PC-3 (cell line): Measurements from ENCODE around the gene WDR59. TPM values are rescaled to one million over a fixed set of nuclear protein-coding genes. Genes with fewer than 3 reads are reported as not detected.

ENCODE experiments used
- ATAC-seq: fragments of 200-7000 bp; cut with Tn5 transposase; 2 replicates; pipeline ENCODE4 v1.9.1; 2020; ENCODE audit warnings: mild to moderate bottlenecking, moderate library complexity
- BruUV-seq: library from RNA; stranded (reverse); fragments of 400-500 nt; replicated peaks from 2 replicates; lab custom pipeline; 2021; lab: Mats Ljungman, UMichigan
- CTCF ChIA-PET: fragments of 300-600 bp; sonication (Branson Sonifier 250); formaldehyde crosslinking; loops from one replicate; lab custom pipeline; 2022; ENCODE audit warnings: antibody characterized with exemption; lab: Charles Lee
- POLR2A ChIA-PET: fragments of 300-600 bp; sonication (Branson Sonifier 250); formaldehyde crosslinking; loops from one replicate; lab custom pipeline; 2022; ENCODE audit warnings: antibody characterized with exemption; ENCODE audit not compliant: unreplicated experiment; lab: Charles Lee
- DNase-seq: peaks from one replicate; pipeline ENCODE4 v3.0.0-alpha.2; 2015
- H2AFZ ChIP-seq: fragments of 300-600 bp; sonication (generic); 2 replicates; pipeline ENCODE4 v1.6.0; 2016; ENCODE audit warnings: antibody characterized with exemption, low read length
- H3F3A ChIP-seq: fragments of 300-600 bp; sonication (generic); one replicate; pipeline ENCODE4 v1.6.0; 2017; ENCODE audit warnings: antibody characterized with exemption, low read length, control low read depth, mild to moderate bottlenecking; ENCODE audit not compliant: unreplicated experiment
- H3K27ac ChIP-seq: fragments of 300-600 bp; sonication (generic); 2 replicates; pipeline ENCODE4 v1.5.1; 2016; ENCODE audit warnings: mild to moderate bottlenecking, low read length
- H3K27me3 ChIP-seq: fragments of 300-600 bp; sonication (generic); 2 replicates; pipeline ENCODE4 v1.6.1; 2016; ENCODE audit warnings: low read length, mixed read lengths
- H3K36me3 ChIP-seq: fragments of 300-600 bp; sonication (generic); 2 replicates; pipeline ENCODE4 v1.6.1; 2016; ENCODE audit warnings: low read depth, mixed run types, low read length, mixed read lengths
- H3K4me1 ChIP-seq: fragments of 300-600 bp; sonication (generic); 2 replicates; pipeline ENCODE4 v1.5.1; 2016; ENCODE audit warnings: low read length; ENCODE audit not compliant: insufficient read depth
- H3K4me2 ChIP-seq: fragments of 300-600 bp; sonication (generic); 2 replicates; pipeline ENCODE4 v1.6.0; 2016; ENCODE audit warnings: low read length
- H3K4me3 ChIP-seq: fragments of 300-600 bp; sonication (generic); 2 replicates; pipeline ENCODE4 v1.5.1; 2016; ENCODE audit warnings: mild to moderate bottlenecking, low read length, mixed read lengths
- H3K79me2 ChIP-seq: fragments of 300-600 bp; sonication (generic); 2 replicates; pipeline ENCODE4 v1.6.1; 2017; ENCODE audit warnings: low read length, mixed read lengths
- H3K9ac ChIP-seq: fragments of 300-600 bp; sonication (generic); 2 replicates; pipeline ENCODE4 v1.6.0; 2016; ENCODE audit warnings: mild to moderate bottlenecking, low read length
- H3K9me2 ChIP-seq: fragments of 300-600 bp; sonication (generic); replicated peaks from 2 replicates; pipeline ENCODE4 v1.6.1; 2016; ENCODE audit warnings: mixed run types, low read length, mixed read lengths
- H3K9me3 ChIP-seq: fragments of 300-600 bp; sonication (generic); 2 replicates; pipeline ENCODE4 v1.6.1; 2016; ENCODE audit warnings: low read length, mixed read lengths
- H4K20me1 ChIP-seq: fragments of 300-600 bp; sonication (generic); 2 replicates; pipeline ENCODE4 v1.6.1; 2016; ENCODE audit warnings: low read length, mixed read lengths
- CTCF ChIP-seq: fragments of 300-600 bp; sonication (generic); conservative IDR thresholded peaks from 2 replicates; pipeline ENCODE4 v1.5.1; 2017; ENCODE audit warnings: antibody characterized with exemption, low read depth, mild to moderate bottlenecking, low read length
- EZH2 ChIP-seq: fragments of 300-600 bp; sonication (generic); IDR thresholded peaks from one replicate; pipeline ENCODE4 v1.6.1; 2017; ENCODE audit warnings: antibody characterized with exemption, mild to moderate bottlenecking, low read length; ENCODE audit not compliant: unreplicated experiment
- EZH2phosphoT487 ChIP-seq: fragments of 300-600 bp; sonication (generic); IDR thresholded peaks from 2 replicates; pipeline ENCODE4 v1.6.1; 2018; ENCODE audit warnings: mild to moderate bottlenecking, antibody characterized with exemption, low read length, borderline replicate concordance
- intact Hi-C: fragments of 100-400 bp; cut with micrococcal nuclease; formaldehyde crosslinking; loops from 2 replicates; pipeline ENCODE4 v1.9.0; 2023
- total RNA-seq: library from RNA; depleted of rRNA; stranded (reverse); fragments of >200 nt; gene quantifications from 2 replicates; pipeline ENCODE4 v1.2.3, GENCODE V29; 2014

Gene WDR59
- total RNA-seq, 1 experiment from 2014 or later, result 11.8 TPM

- H3K4me1 ChIP-seq, result no peaks in the 10 kb centered on the region
- H3K9me2 ChIP-seq, result no peaks in the 10 kb centered on the region
- no peaks in the 10 kb centered on the region for H3F3A ChIP-seq
- H3K36me3 ChIP-seq, result no peaks in the 10 kb centered on the region; the same call in none of the 2 replicates
- BruUV-seq, result no TSS peak
- no peak overlapping the region for H3K4me3 ChIP-seq
- no peaks in the 10 kb centered on the region for H4K20me1 ChIP-seq
- H3K79me2 ChIP-seq, result no peaks in the 10 kb centered on the region
- ChIA-PET POLR2A (no interaction called here), CTCF (no interaction called here)
- H3K9me3 ChIP-seq, result no peaks in the 10 kb centered on the region
- no peaks in the 10 kb centered on the region for H3K27me3 ChIP-seq
- TF ChIP-seq EZH2phosphoT487, result no peak
- TF ChIP-seq EZH2, result no peak
- no peak for TF ChIP-seq CTCF
- H3K4me2 ChIP-seq, result no peak overlapping the region
- ATAC-seq (no peak), DNase-seq (no peak)
- H3K27ac ChIP-seq, result no peak overlapping the region
- intact Hi-C loops, result no loop called here
- no peak overlapping the region for H2AFZ ChIP-seq
- no peak overlapping the region for H3K9ac ChIP-seq
Observed at GRCh38 chr16:74973304-74973703, 11.6 kb downstream of the WDR59 start.

GRCh38 chr16:74954763-74955162 is 30.2 kb downstream of the WDR59 start:
- Histone ChIP-seq H3K9ac (no peak overlapping the region), H3K4me1 (no peaks in the 10 kb centered on the region), H3K36me3 (no peaks in the 10 kb centered on the region; the same call in 1 of the 2 replicates), H3K27ac (no peak overlapping the region), H3K4me2 (no peak overlapping the region), H4K20me1 (no peaks in the 10 kb centered on the region), H3K79me2 (no peaks in the 10 kb centered on the region), H3K4me3 (no peak overlapping the region), H3K9me3 (no peaks in the 10 kb centered on the region), H3F3A (no peaks in the 10 kb centered on the region), H3K27me3 (no peaks in the 10 kb centered on the region), H3K9me2 (no peaks in the 10 kb centered on the region), H2AFZ (no peak overlapping the region)
- intact Hi-C loops, result no loop called here
- CTCF ChIA-PET, result no interaction called here
- TF ChIP-seq CTCF, result no peak
- no peak for TF ChIP-seq EZH2
- TF ChIP-seq EZH2phosphoT487, result no peak
- DNase-seq, result no peak
- no TSS peak for BruUV-seq
- POLR2A ChIA-PET, result no interaction called here
- ATAC-seq, result no peak

- TF ChIP-seq EZH2 (no peak), EZH2phosphoT487 (no peak), CTCF (no peak)
- H3K4me1 ChIP-seq, result peaks cover 8% of the 10 kb centered on the region; the same call in 1 of the 2 replicates
- no peaks in the 10 kb centered on the region for H3K9me2 ChIP-seq
- no TSS peak for BruUV-seq
- H3K36me3 ChIP-seq, result no peaks in the 10 kb centered on the region; the same call in 1 of the 2 replicates
- no peak overlapping the region for H2AFZ ChIP-seq
- no peak for DNase-seq
- H3K4me3 ChIP-seq, result no peak overlapping the region
- POLR2A ChIA-PET, result no interaction called here
- no peak overlapping the region for H3K4me2 ChIP-seq
- no peak overlapping the region for H3K27ac ChIP-seq
- H3K79me2 ChIP-seq, result no peaks in the 10 kb centered on the region
- ATAC-seq, result no peak
- no peaks in the 10 kb centered on the region for H4K20me1 ChIP-seq
- intact Hi-C loops, result no loop called here
- no peaks in the 10 kb centered on the region for H3K9me3 ChIP-seq
- no peaks in the 10 kb centered on the region for H3K27me3 ChIP-seq
- H3F3A ChIP-seq, result no peaks in the 10 kb centered on the region
- no peak overlapping the region for H3K9ac ChIP-seq
- CTCF ChIA-PET, result no interaction called here
Observed at GRCh38 chr16:74951681-74952080, 33.2 kb downstream of the WDR59 start.
